ENCODE measurements around the gene RIMBP2.

The RIMBP2 gene

GRCh38 chr12:130573766-130574165, 142.3 kb downstream of the RIMBP2 start:
- Histone ChIP-seq H3K9ac (ENCODE audit: low read length) (no peak overlapping the region), H3K9me3 (ENCODE audit: control insufficient read depth, low read length) (no peaks in the 10 kb centered on the region)

GRCh38 chr12:130573235-130573634, 142.9 kb downstream of the RIMBP2 start:
- no peaks in the 10 kb centered on the region for H3K36me3 ChIP-seq (ENCODE audit: control insufficient read depth, insufficient read depth, low read length)
- no peaks in the 10 kb centered on the region for H3K4me1 ChIP-seq (ENCODE audit: control insufficient read depth, insufficient read depth, low read length)
- no peak overlapping the region for H3K9ac ChIP-seq (ENCODE audit: low read length)
- no peaks in the 10 kb centered on the region for H3K9me3 ChIP-seq (ENCODE audit: control insufficient read depth, low read length)
- no peak overlapping the region for H3K4me3 ChIP-seq (ENCODE audit: low read length)
- H3K27me3 ChIP-seq (ENCODE audit: control insufficient read depth, insufficient read depth, low read length) = no peaks in the 10 kb centered on the region

More at GRCh38 chr12:130573766-130574165, 142.3 kb downstream of the RIMBP2 start:
- Histone ChIP-seq H3K4me3 (ENCODE audit: low read length) (no peak overlapping the region), H3K4me1 (ENCODE audit: control insufficient read depth, insufficient read depth, low read length) (no peaks in the 10 kb centered on the region), H3K36me3 (ENCODE audit: control insufficient read depth, insufficient read depth, low read length) (no peaks in the 10 kb centered on the region), H3K27me3 (ENCODE audit: control insufficient read depth, insufficient read depth, low read length) (no peaks in the 10 kb centered on the region)

- Histone ChIP-seq H3K27me3 (ENCODE audit: control insufficient read depth, insufficient read depth, low read length) (no peaks in the 10 kb centered on the region), H3K4me1 (ENCODE audit: control insufficient read depth, insufficient read depth, low read length) (no peaks in the 10 kb centered on the region), H3K4me3 (ENCODE audit: low read length) (no peak overlapping the region), H3K9ac (ENCODE audit: low read length) (no peak overlapping the region), H3K36me3 (ENCODE audit: control insufficient read depth, insufficient read depth, low read length) (no peaks in the 10 kb centered on the region), H3K9me3 (ENCODE audit: control insufficient read depth, low read length) (no peaks in the 10 kb centered on the region)
Measured at GRCh38 chr12:130572553-130572952, 143.5 kb downstream of the RIMBP2 start.

GRCh38 chr12:130571734-130572133, 144.4 kb downstream of the RIMBP2 start:
- no peaks in the 10 kb centered on the region for H3K27me3 ChIP-seq (ENCODE audit: control insufficient read depth, insufficient read depth, low read length)
- H3K9me3 ChIP-seq (ENCODE audit: control insufficient read depth, low read length) = no peaks in the 10 kb centered on the region
- H3K36me3 ChIP-seq (ENCODE audit: control insufficient read depth, insufficient read depth, low read length) = no peaks in the 10 kb centered on the region
- no peaks in the 10 kb centered on the region for H3K4me1 ChIP-seq (ENCODE audit: control insufficient read depth, insufficient read depth, low read length)
- H3K4me3 ChIP-seq (ENCODE audit: low read length) = no peak overlapping the region
- no peak overlapping the region for H3K9ac ChIP-seq (ENCODE audit: low read length)

- Histone ChIP-seq H3K9ac (ENCODE audit: low read length) (no peak overlapping the region), H3K9me3 (ENCODE audit: control insufficient read depth, low read length) (no peaks in the 10 kb centered on the region), H3K4me3 (ENCODE audit: low read length) (no peak overlapping the region), H3K36me3 (ENCODE audit: control insufficient read depth, insufficient read depth, low read length) (no peaks in the 10 kb centered on the region), H3K27me3 (ENCODE audit: control insufficient read depth, insufficient read depth, low read length) (no peaks in the 10 kb centered on the region), H3K4me1 (ENCODE audit: control insufficient read depth, insufficient read depth, low read length) (no peaks in the 10 kb centered on the region)
Measured at GRCh38 chr12:130571089-130571488, 145.0 kb downstream of the RIMBP2 start.

GRCh38 chr12:130569521-130569920, 146.6 kb downstream of the RIMBP2 start:
- no peaks in the 10 kb centered on the region for H3K9me3 ChIP-seq (ENCODE audit: control insufficient read depth, low read length)
- H3K36me3 ChIP-seq (ENCODE audit: control insufficient read depth, insufficient read depth, low read length) = no peaks in the 10 kb centered on the region
- H3K27me3 ChIP-seq (ENCODE audit: control insufficient read depth, insufficient read depth, low read length) = no peaks in the 10 kb centered on the region
- H3K4me1 ChIP-seq (ENCODE audit: control insufficient read depth, insufficient read depth, low read length) = no peaks in the 10 kb centered on the region
- no peak overlapping the region for H3K4me3 ChIP-seq (ENCODE audit: low read length)
- H3K9ac ChIP-seq (ENCODE audit: low read length) = no peak overlapping the region

- Histone ChIP-seq H3K9ac (ENCODE audit: low read length) (no peak overlapping the region), H3K27me3 (ENCODE audit: control insufficient read depth, insufficient read depth, low read length) (no peaks in the 10 kb centered on the region), H3K9me3 (ENCODE audit: control insufficient read depth, low read length) (no peaks in the 10 kb centered on the region), H3K36me3 (ENCODE audit: control insufficient read depth, insufficient read depth, low read length) (no peaks in the 10 kb centered on the region), H3K4me3 (ENCODE audit: low read length) (no peak overlapping the region), H3K4me1 (ENCODE audit: control insufficient read depth, insufficient read depth, low read length) (no peaks in the 10 kb centered on the region)
Measured at GRCh38 chr12:130568501-130568900, 147.6 kb downstream of the RIMBP2 start.

- Histone ChIP-seq H3K27me3 (ENCODE audit: control insufficient read depth, insufficient read depth, low read length) (no peaks in the 10 kb centered on the region), H3K9me3 (ENCODE audit: control insufficient read depth, low read length) (no peaks in the 10 kb centered on the region), H3K9ac (ENCODE audit: low read length) (no peak overlapping the region), H3K36me3 (ENCODE audit: control insufficient read depth, insufficient read depth, low read length) (no peaks in the 10 kb centered on the region), H3K4me3 (ENCODE audit: low read length) (no peak overlapping the region), H3K4me1 (ENCODE audit: control insufficient read depth, insufficient read depth, low read length) (no peaks in the 10 kb centered on the region)
Measured at GRCh38 chr12:130568041-130568440, 148.1 kb downstream of the RIMBP2 start.

GRCh38 chr12:130566446-130567155, 149.5 kb downstream of the RIMBP2 start:
- no peaks in the 10 kb centered on the region for H3K4me1 ChIP-seq (ENCODE audit: control insufficient read depth, insufficient read depth, low read length)
- no peak overlapping the region for H3K4me3 ChIP-seq (ENCODE audit: low read length)
- no peaks in the 10 kb centered on the region for H3K27me3 ChIP-seq (ENCODE audit: control insufficient read depth, insufficient read depth, low read length)
- H3K9ac ChIP-seq (ENCODE audit: low read length) = no peak overlapping the region
- no peaks in the 10 kb centered on the region for H3K36me3 ChIP-seq (ENCODE audit: control insufficient read depth, insufficient read depth, low read length)
- H3K9me3 ChIP-seq (ENCODE audit: control insufficient read depth, low read length) = no peaks in the 10 kb centered on the region

GRCh38 chr12:130565189-130565588, 150.9 kb downstream of the RIMBP2 start:
- H3K27me3 ChIP-seq (ENCODE audit: control insufficient read depth, insufficient read depth, low read length) = no peaks in the 10 kb centered on the region
- no peaks in the 10 kb centered on the region for H3K4me1 ChIP-seq (ENCODE audit: control insufficient read depth, insufficient read depth, low read length)
- H3K9me3 ChIP-seq (ENCODE audit: control insufficient read depth, low read length) = no peaks in the 10 kb centered on the region
- H3K9ac ChIP-seq (ENCODE audit: low read length) = no peak overlapping the region
- H3K4me3 ChIP-seq (ENCODE audit: low read length) = no peak overlapping the region
- H3K36me3 ChIP-seq (ENCODE audit: control insufficient read depth, insufficient read depth, low read length) = no peaks in the 10 kb centered on the region

- no peaks in the 10 kb centered on the region for H3K27me3 ChIP-seq (ENCODE audit: control insufficient read depth, insufficient read depth, low read length)
- no peak overlapping the region for H3K9ac ChIP-seq (ENCODE audit: low read length)
- no peaks in the 10 kb centered on the region for H3K9me3 ChIP-seq (ENCODE audit: control insufficient read depth, low read length)
- no peak overlapping the region for H3K4me3 ChIP-seq (ENCODE audit: low read length)
- H3K4me1 ChIP-seq (ENCODE audit: control insufficient read depth, insufficient read depth, low read length) = no peaks in the 10 kb centered on the region
- no peaks in the 10 kb centered on the region for H3K36me3 ChIP-seq (ENCODE audit: control insufficient read depth, insufficient read depth, low read length)
Measured at GRCh38 chr12:130563323-130563722, 152.8 kb downstream of the RIMBP2 start.

- no peaks in the 10 kb centered on the region for H3K27me3 ChIP-seq (ENCODE audit: control insufficient read depth, insufficient read depth, low read length)
- H3K9ac ChIP-seq (ENCODE audit: low read length) = no peak overlapping the region
- H3K36me3 ChIP-seq (ENCODE audit: control insufficient read depth, insufficient read depth, low read length) = no peaks in the 10 kb centered on the region
- no peaks in the 10 kb centered on the region for H3K4me1 ChIP-seq (ENCODE audit: control insufficient read depth, insufficient read depth, low read length)
- no peaks in the 10 kb centered on the region for H3K9me3 ChIP-seq (ENCODE audit: control insufficient read depth, low read length)
- H3K4me3 ChIP-seq (ENCODE audit: low read length) = no peak overlapping the region
Measured at GRCh38 chr12:130562716-130563115, 153.4 kb downstream of the RIMBP2 start.

GRCh38 chr12:130560321-130560720, 155.8 kb downstream of the RIMBP2 start:
- H3K9ac ChIP-seq (ENCODE audit: low read length) = no peak overlapping the region
- H3K4me3 ChIP-seq (ENCODE audit: low read length) = no peak overlapping the region

More at GRCh38 chr12:130560321-130560720, 155.8 kb downstream of the RIMBP2 start:
- no peaks in the 10 kb centered on the region for H3K27me3 ChIP-seq (ENCODE audit: control insufficient read depth, insufficient read depth, low read length)
- H3K36me3 ChIP-seq (ENCODE audit: control insufficient read depth, insufficient read depth, low read length) = no peaks in the 10 kb centered on the region
- no peaks in the 10 kb centered on the region for H3K4me1 ChIP-seq (ENCODE audit: control insufficient read depth, insufficient read depth, low read length)
- no peaks in the 10 kb centered on the region for H3K9me3 ChIP-seq (ENCODE audit: control insufficient read depth, low read length)

Measured in mucosa of stomach (tissue), 1 donor.